HG03432 (cell line): ENCODE data around the gene NAPB.
A peak's percentile ranks its signal among the peaks of the same experiment; 100 is the strongest.

Experiments used
- ATAC-seq: cut with Tn5 transposase; IDR thresholded peaks from one replicate; pipeline ENCODE4 v1.9.1; 2021; ENCODE audit warnings: mild to moderate bottlenecking, moderate library complexity; ENCODE audit not compliant: unreplicated experiment

Gene NAPB

DNA sequence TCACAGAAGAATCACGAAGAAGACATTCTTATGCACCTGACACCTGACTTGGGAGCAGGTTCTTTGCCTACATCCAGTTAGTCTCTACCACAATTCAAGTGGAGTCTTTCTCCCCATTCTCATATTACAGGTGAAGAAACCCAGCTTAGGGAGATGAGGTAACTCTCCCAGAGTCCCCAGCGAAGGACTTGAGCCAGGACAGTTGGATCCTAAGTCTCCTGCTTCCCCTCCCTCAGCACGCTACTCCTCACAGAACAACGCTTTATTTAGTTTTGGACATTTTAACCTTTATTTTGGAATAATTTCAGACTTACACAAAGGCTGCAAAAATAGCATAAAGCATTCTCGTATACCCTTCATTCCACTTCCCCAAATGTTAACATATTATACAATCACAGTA lies 17.4 kb upstream of the NAPB start:
- no peak for ATAC-seq

DNA sequence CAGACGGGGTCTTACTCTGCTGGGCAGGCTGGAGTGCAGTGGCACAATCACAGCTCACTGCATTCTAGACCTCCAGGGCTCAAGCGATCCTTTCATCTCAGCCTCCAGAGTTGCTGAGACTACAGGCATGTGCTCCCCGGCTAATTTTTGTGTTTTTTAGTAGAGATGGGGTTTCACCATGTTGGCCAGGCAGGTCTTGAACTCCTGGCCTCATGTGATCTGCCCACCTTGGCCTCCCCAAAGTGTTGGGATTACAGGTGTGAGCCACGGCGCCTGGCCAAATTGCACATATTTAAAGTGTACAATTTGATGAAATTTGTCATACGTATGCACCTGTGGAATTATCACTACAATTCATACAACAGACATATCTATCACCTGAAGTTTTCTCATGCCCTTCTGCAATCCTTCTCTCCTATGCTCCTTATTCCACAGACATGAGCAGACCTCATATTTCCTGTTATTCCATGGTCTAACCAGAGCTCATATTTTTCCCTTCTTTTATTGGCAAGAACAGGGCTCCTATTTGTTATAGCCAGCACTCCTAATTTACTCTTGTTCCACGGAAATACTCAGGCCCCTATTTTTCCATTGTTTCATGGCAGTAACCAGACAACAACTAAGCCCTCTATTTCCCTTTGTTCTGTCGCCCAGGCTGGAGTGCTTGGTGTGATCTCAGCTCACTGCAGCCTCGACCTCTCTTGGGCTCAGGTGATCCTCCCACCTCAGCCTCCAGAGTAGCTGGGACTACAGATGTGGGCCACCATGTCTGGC lies 16.0 kb upstream of the NAPB start:
- no peak for ATAC-seq

DNA sequence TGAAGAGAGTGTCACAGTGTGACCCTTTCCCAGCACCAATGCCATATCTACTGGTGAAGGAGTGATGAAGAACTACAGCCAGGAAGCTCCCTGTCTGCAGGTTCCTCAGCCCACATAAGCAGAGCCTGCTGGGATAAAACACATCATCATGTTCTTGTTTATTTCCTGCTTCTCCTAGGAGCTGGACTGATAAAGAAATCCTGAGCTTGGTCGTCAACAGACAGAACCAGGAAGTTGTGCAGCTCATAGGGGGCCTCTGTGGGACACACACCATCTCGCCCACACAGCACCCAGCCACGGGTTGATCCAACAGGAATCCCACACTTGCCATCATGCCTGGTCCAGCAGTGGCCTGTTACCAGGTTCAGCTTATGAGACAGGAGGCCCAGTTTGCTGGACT lies 15.4 kb upstream of the NAPB start:
- ATAC-seq: no peak

DNA sequence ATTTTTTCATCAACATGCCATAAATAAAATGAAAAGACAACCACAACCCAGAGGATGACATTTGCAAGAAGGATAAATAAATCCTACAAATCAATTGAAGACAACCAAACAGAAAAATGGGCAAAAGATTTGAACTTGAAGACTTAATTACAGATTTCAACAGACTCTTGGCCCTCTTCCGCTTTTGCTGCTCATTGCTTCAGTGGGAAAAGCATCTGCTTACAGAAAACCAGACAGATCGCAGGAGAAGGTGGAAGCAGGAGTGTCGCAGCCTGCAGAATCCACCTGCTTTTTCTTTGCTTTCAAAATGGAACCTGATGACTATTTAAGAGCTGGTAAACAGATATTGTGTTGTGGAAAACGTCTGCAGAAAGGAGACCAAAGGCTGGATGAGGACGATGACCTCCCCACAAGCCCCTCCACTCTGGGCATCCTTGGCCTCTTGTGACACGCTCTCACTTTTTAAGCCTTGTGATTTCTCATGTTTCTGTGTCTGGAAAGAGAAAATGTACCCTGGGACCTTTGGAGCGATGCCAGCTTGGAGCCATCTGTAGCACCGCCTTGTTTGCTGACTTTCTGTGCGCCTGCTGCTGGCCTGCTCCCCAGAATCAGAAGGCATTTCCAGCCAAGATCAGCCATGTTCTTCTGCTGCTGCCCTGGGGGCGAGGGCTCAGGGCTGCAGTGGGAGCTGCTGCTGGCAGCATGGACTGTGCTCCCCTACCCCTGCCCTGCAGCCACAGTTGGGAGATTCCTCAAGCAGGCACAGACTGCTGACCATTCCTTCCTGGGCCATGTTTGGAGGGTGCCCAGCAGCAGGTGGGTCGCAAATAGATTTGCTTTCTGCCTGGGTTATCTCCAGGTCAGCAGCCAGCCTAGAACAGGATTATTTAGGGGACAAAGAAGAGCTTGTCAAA lies 14.6 kb upstream of the NAPB start:
- no peak for ATAC-seq

DNA sequence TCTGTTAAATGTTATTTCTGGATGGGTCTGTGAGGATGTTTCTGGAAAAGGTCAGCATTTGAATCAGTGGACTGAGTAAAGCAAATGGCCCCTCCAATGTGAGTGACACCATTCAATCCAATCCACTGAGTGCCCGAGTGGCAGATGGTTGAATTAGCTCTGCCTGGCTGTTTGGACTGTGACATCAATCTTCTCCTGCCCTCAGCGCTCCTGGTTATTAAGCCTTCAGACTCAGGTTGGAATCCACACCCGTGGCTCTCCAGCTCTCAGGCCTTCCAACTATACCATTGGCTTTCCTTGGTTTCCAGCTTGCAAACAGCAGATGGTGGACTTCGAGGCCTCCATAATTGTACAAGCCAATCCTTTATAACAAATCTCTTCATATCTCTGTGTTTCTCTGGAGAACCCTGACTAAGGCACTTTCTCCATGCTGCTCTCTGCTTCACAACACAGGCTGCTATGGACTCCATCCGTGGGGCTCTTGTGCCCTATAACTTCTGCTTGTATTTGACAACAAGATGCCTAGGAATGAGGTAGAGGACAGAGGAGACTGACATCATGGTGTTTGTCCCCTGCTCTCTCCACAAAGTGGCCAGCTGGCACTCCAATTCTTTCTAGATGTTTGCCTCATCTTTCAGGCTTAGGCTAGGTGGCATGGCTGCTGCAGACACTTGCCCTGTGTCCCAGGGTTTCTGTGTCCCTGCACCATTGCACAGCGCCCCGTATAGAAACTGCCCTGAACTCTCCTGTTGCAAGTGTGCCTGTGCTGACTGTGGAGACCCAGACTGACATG lies 13.4 kb upstream of the NAPB start:
- no peak for ATAC-seq

DNA sequence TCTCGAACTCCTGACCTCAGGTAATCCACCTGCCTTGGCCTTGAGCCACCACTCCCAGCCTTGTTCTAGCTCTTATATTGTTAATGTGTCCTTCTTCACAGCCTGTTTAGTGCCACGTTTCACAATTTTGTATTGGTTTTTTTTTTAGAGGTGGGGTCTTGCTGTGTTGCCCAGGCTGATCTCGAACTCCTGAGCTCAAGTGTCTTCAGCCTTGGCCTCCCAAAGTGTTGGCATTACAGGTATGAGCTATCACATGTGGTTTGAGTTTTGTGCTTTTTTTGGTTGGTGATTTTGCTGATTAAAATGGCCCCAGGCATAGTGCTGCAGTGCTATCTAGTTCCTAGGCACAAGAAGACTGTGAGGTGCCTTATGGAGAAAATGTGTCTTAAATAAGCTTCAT lies 12.3 kb upstream of the NAPB start:
- ATAC-seq: no peak

DNA sequence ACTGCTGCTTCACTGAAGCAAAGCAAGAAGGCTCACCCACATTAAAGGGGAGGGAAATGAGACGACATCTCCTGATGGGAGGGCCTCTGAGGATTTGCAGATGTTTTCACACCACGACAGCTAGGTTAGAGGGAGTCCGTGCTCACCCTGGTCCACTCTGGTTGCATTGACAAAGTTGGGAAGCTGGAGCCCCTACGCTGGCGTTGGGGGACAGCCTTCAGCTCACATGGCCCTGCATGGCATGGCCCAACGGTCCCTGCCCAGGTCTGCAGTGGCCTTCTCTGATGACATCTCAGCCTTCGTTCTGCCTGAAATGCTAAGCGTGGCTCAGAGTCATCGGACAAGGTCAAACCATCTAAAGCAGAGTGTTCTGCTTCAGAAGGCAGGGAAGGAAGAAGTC lies 3.8 kb upstream of the NAPB start:
- ATAC-seq: no peak

DNA sequence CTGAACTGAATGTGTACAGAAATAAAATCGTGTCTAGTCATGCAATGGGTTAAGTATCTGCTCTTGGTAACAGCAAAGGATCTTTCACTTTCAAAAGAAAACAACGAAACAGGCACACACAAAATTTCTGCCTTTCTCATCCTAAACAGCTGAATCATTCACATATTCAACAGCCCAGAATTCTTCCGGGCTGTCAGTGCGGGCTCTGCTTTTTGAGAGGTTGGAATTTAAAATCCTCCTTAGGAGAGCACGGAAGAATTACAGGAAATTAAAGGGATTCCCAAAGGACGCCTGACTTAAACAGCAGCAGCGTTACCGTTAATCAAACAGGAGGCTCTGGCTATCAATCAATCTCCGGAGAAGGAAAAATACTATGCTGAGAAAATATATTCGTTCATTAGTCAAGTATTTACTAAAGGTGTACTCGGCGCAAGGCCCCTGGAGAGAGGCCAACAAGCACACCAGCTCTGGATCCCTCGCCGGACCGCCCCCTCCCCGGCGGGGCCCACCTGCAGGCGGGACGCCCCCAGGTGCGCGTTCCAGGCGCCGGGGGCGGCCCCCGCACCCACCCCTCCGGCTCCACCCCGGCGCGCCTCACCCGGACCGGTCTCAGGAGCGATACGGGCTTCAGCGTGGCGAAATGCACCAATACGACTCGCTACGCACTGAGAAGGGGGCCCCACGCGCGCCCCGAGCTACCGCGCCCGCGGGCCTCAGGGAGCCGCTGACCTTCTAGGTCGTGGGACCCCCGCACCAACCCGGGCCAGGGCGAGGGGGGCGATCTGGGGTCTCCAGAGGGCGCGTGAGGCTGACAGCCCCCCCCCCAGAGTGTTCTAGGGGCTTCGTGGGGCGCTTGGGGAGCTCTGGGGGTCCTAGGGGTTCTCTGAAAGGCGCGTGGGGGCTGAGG lies 1.0 kb downstream of the NAPB start:
- peak; percentile 32 for ATAC-seq

DNA sequence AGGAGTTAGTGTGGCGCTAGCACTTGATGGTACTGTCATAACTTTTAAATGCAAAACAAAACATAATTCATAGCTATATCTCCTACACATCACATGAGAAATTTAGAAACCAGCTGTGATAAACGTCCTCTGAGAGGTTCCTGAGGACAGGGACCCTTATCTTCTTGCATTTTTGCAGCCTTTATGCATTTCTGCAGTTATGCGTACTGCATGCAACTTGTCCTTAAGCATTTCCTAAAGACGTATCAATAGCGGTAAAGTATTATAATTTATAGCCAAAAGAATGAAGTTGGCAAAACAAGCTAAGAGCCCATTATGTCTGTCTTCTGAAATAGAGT lies 1.7 kb downstream of the NAPB start:
- ATAC-seq: no peak

DNA sequence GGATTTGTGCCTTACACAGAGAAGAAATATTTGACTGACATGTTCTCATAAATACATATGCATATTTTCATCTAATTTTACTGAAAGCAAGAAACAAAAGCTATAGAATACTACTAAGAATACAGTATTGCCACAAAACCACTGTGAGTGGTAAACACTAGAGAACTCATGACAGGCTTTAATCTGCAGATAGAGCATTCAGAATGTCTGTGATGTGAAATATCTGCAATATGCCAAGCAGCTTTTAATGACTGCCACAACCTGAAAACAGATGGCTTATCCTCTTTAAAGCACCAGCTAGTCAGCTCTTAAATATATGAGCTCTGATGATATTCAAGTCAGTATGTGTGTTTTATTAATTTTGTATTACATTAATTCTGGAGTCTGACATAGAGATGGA lies 3.4 kb downstream of the NAPB start:
- ATAC-seq: no peak

DNA sequence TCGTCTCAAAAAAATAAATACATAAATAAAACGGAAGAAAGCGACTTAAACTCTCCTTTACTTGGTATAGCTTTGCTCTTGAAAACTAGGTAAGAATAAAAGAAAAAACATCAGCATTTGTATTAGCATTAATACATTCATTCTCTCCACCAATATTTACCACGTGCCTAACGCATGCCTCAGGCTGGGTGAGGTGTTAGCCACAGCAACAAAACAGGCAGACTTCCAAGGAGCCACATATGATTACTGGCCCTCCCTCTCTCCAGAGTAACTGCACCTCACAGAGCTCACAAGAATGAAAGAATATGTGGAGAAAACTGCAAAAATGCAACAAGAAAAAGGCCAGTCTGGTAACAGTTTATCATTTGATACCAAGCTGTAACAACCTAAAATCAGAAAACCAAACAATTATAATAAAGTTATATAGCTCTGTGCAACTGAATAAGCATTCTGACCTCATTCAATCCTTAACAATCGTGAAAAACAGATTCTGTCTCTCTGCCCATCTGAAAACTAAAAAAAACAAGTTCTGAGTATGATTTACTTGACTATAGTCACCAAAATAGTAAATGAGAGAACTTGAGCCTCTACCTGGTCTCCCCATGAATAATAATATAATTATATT lies 5.2 kb downstream of the NAPB start:
- ATAC-seq: no peak

DNA sequence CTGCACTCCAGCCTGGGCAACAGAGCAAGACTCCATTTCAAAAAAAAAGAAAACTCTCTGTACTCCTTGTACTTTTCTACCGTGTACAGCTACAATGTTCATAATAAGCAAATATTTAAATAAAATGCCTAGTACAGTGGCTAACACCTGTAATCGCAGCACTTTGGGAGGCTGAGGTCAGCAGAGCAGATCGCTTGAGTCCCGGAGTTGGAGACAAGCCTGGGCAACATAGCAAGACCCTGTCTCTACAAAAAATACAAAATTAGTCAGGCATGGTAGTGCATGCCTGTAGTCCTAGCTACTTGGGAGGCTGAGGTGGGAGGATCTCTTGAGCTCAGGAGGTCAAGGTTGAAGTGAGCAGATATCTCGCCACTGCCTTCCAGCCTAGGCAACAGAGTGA lies 5.7 kb downstream of the NAPB start:
- no peak for ATAC-seq

DNA sequence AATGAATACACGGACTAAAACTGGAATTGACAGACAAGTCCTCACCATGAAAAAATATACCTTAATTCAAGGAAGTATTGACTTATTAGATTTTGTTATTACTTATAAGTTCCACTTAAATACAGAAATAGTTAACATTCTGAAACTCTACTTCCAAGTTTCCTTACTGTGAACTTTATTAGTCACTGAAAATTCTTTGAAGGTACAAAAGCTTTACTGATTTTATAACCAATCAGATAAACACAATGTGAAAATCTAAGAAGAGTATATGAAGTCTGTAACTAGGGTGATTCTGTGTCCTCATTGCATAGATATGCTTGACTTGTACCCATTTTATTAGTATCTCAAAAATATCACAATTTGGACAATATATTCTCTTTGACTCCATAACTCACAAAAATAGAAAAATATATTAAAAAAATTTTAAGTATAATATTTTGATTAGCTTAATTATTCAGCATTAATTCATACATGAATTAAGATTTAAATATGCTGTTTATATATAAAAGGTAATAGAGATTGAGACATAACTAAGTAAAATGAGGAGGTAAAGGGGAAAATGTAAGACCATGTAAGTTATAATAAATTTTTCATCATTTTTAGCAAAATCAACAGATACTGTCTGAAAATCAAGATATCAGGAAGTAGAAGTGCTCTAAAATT lies 6.6 kb downstream of the NAPB start:
- no peak for ATAC-seq

DNA sequence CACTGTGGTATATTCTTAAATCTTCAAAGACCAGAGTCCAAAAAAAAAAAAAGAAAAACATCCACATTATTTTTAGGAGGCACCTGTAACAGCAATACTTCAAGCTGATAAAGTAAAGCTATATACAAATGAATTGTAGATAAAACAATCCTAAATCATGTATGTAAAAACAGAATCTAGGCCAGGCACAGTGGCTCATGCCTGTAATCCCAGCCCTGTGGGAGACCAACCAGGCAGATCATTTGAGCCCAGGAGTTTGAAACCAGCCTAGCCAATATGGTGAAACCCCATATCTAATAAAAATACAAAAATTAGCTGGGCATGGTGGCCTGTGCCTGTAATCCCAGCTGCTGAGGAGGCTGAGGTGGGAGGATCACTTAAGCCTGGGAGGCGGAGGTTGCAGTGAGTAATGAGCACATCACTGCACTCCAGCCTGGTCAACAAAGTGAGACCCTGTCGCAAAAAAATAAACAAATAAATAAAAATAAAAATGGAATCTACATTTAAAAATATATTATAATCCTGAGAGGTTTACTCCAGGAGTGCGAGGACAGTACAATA lies 7.3 kb downstream of the NAPB start:
- no peak for ATAC-seq

DNA sequence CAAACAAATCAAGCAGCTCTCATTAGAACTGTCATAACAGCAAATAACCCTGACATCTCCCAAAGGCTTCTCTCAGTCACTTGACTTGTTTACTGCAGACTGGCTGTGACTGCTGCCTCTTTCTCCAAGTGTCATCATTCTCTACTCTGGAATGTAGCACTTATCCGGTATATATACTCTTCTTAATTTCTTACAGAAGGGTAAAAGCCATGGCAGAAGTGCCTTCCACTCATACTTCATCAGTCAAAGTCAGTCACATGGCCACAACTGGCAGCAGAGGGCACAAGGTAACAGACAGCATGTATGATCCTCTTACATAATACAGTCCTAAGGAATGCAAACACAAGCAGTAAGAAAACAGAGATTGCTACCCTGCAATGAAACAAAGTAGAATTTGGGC lies 9.3 kb downstream of the NAPB start:
- no peak for ATAC-seq

DNA sequence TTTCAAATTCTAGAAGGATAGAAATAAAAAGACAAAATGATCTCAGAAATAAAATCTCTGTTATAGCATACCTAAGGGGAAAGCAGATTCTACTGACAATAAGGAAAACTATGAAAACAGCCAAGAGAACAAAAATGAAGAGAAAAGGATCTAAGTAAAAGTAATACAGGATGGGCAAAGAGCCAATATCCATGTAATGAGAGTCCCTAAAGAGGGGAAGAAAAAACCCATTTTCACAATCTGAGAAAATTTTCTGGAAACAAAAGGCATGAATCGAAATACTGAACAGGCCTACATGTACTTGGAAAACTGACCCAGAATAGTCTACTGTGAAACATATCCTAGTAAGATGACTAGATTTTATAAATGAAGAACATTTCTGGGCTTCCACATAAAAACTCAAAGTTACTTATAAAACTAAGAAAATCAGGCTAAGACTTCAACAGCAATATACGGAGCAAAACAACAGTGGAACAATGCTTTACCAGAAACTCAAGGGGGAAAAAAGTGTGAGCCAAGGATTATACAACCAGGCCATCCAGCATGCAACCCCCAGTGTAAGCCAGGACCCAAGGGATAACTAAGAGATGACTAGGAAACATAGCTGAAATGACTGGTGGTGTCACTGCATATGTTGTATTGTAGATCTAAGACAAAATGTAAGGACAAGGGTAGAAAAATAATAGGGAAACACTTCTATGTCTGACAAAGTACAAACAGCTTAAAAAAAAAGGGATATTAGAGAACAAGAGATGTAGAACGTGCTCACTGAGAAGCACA lies 10.2 kb downstream of the NAPB start:
- ATAC-seq: no peak

DNA sequence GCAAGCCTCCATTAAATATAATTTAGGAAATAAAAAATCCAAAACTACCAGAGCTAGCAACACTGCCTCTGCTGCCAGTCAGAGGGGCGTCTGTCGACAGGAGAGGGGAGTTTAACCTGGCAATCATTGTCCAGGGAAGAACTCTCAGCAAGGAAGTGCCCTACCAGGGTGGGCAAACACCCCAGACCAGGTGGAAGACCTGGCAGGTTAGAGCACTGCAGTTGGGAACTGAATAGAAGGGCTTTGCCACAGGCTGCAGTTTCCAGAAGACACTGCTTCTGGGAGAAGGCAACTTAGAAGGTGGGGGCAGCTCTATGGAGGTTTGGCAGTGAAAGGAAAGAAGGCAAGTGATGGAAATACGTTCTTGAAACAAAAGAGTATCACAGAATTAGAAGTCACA lies 11.5 kb downstream of the NAPB start:
- ATAC-seq: no peak

DNA sequence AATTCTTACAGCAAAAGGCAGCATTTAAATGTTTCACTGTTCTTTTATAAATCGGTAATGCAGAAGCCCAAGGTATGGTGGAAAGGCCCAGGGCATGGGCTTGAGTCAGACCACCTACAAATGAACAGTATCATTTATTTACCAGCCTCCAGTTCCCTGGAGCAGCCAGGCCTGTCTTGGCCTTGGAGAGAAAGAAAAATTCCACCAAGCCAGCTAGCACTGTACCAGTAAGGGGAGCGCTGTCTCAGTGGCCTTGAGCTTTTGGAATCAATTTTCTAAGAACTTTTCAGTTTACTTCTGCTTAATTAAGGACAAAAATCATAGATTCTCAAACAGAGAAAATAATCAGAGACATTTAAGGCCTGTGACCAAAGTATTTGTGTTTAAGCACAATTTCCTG lies 12.3 kb downstream of the NAPB start:
- no peak for ATAC-seq
